IMR-90 (cell line): ENCODE measurements around the gene PNKP. TPM values are rescaled to one million over a fixed set of nuclear protein-coding genes. Genes with fewer than 3 reads are reported as not detected.

ENCODE experiments used
- ATAC-seq: fragments of 200-7000 bp; cut with Tn5 transposase; 2 replicates; pipeline ENCODE4 v1.9.1; 2020; ENCODE audit warnings: low read depth, mild to moderate bottlenecking, moderate library complexity
- BruUV-seq: library from RNA; stranded (reverse); fragments of 400-500 nt; replicated peaks from 2 replicates; lab custom pipeline; 2021; lab: Mats Ljungman, UMichigan
- CTCF ChIA-PET: fragments of 300-600 bp; formaldehyde crosslinking; extraction: SDS; loops from one replicate; lab custom pipeline; 2021; ENCODE audit warnings: antibody characterized with exemption; lab: Yijun Ruan, JAX
- POLR2A ChIA-PET: fragments of 300-600 bp; sonication (Branson Sonifier 250); formaldehyde crosslinking; loops from one replicate; lab custom pipeline; 2022; ENCODE audit warnings: antibody characterized with exemption; ENCODE audit not compliant: unreplicated experiment; lab: Charles Lee
- DNase-seq: peaks from one replicate; pipeline ENCODE4 v3.0.0; 2013
- H2AFZ ChIP-seq: replicated peaks from 2 replicates; pipeline ENCODE3; 2013; ENCODE audit warnings: low read length, mild to moderate bottlenecking; ENCODE audit not compliant: poor library complexity
- H2AK5ac ChIP-seq: 2 replicates; pipeline ENCODE4 v1.6.1; 2013; ENCODE audit warnings: low read depth, low read length, inconsistent platforms
- H2AK9ac ChIP-seq: replicated peaks from 2 replicates; pipeline ENCODE3; 2013; ENCODE audit warnings: mild to moderate bottlenecking, low read depth, low read length, moderate library complexity; ENCODE audit not compliant: poor library complexity
- H2BK120ac ChIP-seq: 2 replicates; pipeline ENCODE4 v1.6.1; 2013; ENCODE audit warnings: low read depth, low read length, inconsistent platforms
- H2BK15ac ChIP-seq: 3 replicates; pipeline ENCODE4 v1.6.1; 2013; ENCODE audit warnings: low read depth, low read length, inconsistent platforms
- H2BK20ac ChIP-seq: 2 replicates; pipeline ENCODE4 v1.6.1; 2013; ENCODE audit warnings: low read depth, mild to moderate bottlenecking, inconsistent platforms, low read length, moderate library complexity
- H2BK5ac ChIP-seq: 2 replicates; pipeline ENCODE4 v1.6.1; 2013; ENCODE audit warnings: mild to moderate bottlenecking, low read depth, low read length, inconsistent platforms; ENCODE audit not compliant: poor library complexity, severe bottlenecking
- H3K14ac ChIP-seq: replicated peaks from 2 replicates; pipeline ENCODE4 v1.6.1; 2013; ENCODE audit warnings: low read depth, low read length, inconsistent platforms
- H3K18ac ChIP-seq: 2 replicates; pipeline ENCODE4 v1.6.1; 2013; ENCODE audit warnings: low read depth, low read length, control low read depth
- H3K23ac ChIP-seq: 2 replicates; pipeline ENCODE4 v1.6.1; 2013; ENCODE audit warnings: low read depth, low read length, inconsistent platforms
- H3K27ac ChIP-seq: 2 replicates; pipeline ENCODE4 v1.5.1; 2013; ENCODE audit warnings: mild to moderate bottlenecking, control low read depth, low read length; ENCODE audit not compliant: insufficient read depth
- H3K27me3 ChIP-seq: 2 replicates; pipeline ENCODE4 v1.6.1; 2013; ENCODE audit warnings: low read length; ENCODE audit not compliant: control insufficient read depth, insufficient read depth
- H3K36me3 ChIP-seq: 2 replicates; pipeline ENCODE4 v1.6.1; 2013; ENCODE audit warnings: low read length, mixed read lengths; ENCODE audit not compliant: control insufficient read depth, insufficient read depth
- H3K4ac ChIP-seq: 2 replicates; pipeline ENCODE4 v1.6.1; 2013; ENCODE audit warnings: low read depth, low read length, inconsistent platforms
- H3K4me1 ChIP-seq: 2 replicates; pipeline ENCODE4 v1.6.1; 2013; ENCODE audit warnings: low read length, mixed read lengths; ENCODE audit not compliant: control insufficient read depth, insufficient read depth
- H3K4me2 ChIP-seq: 2 replicates; pipeline ENCODE4 v1.6.1; 2013; ENCODE audit warnings: low read depth, mild to moderate bottlenecking, control low read depth, low read length, moderate library complexity
- H3K4me3 ChIP-seq: 2 replicates; pipeline ENCODE4 v1.5.1; 2013; ENCODE audit warnings: low read depth, mild to moderate bottlenecking, control low read depth, low read length, moderate library complexity; ENCODE audit not compliant: insufficient read depth
- H3K56ac ChIP-seq: 2 replicates; pipeline ENCODE4 v1.6.1; 2013; ENCODE audit warnings: low read length, inconsistent platforms; ENCODE audit not compliant: insufficient read depth; ENCODE audit errors: extremely low read depth
- H3K79me1 ChIP-seq, 2 experiments: 2 replicates each; pipeline ENCODE4 v1.6.1; 2013; ENCODE audit warnings: low read length in 2 of 2, inconsistent platforms in 1 of 2, low read depth in 1 of 2
- H3K9ac ChIP-seq: 2 replicates; pipeline ENCODE4 v1.6.1; 2013; ENCODE audit warnings: low read depth, low read length, control low read depth
- H3K9me1 ChIP-seq: 2 replicates; pipeline ENCODE4 v1.6.1; 2013; ENCODE audit warnings: low read length, inconsistent platforms; ENCODE audit not compliant: insufficient read depth
- H3K9me3 ChIP-seq: 2 replicates; pipeline ENCODE4 v1.6.1; 2013; ENCODE audit warnings: low read length; ENCODE audit not compliant: control insufficient read depth, insufficient read depth
- H4K20me1 ChIP-seq: 2 replicates; pipeline ENCODE4 v1.6.1; 2013; ENCODE audit warnings: low read length, inconsistent platforms; ENCODE audit not compliant: insufficient read depth
- H4K5ac ChIP-seq: 2 replicates; pipeline ENCODE4 v1.6.1; 2013; ENCODE audit warnings: mild to moderate bottlenecking, low read depth, low read length, control low read depth
- H4K8ac ChIP-seq, 2 experiments: 2 replicates each; pipeline ENCODE4 v1.6.1; 2013; ENCODE audit warnings: low read depth in 2 of 2, low read length in 2 of 2, control low read depth in 1 of 2, inconsistent platforms in 1 of 2
- H4K91ac ChIP-seq: 2 replicates; pipeline ENCODE4 v1.6.1; 2013; ENCODE audit warnings: low read depth, low read length, inconsistent platforms; ENCODE audit not compliant: insufficient read depth
- CEBPB ChIP-seq: IDR thresholded peaks from 2 replicates; pipeline ENCODE4 v1.6.1; 2012; ENCODE audit warnings: low read depth, low read length, improper control_type of control experiment
- ELK1 ChIP-seq: fragments of 150-350 bp; IDR thresholded peaks from 2 replicates; pipeline ENCODE4 v1.6.1; 2016; ENCODE audit warnings: low read depth, mild to moderate bottlenecking, low read length, moderate library complexity, borderline replicate concordance
- POLR2A ChIP-seq: IDR thresholded peaks from 2 replicates; pipeline ENCODE4 v1.6.1; 2012; ENCODE audit warnings: mild to moderate bottlenecking, low read depth, low read length
- WGBS, 2 experiments: methylation state at CpG; one replicate each; pipeline versions ENCODE4 v1.1.5 to v1.1.7; 2013; ENCODE audit warnings: missing lambda C conversion rate in 2 of 2; ENCODE audit not compliant: insufficient read length in 1 of 2; ENCODE audit errors: extremely low coverage in 2 of 2; 5-methylcytosine and 5-hydroxymethylcytosine counted together
- dilution Hi-C: fragments of 300-500 bp; cut with HindIII; formaldehyde crosslinking; loops from one replicate; pipeline ENCODE4 v1.14.3; 2018; ENCODE audit warnings: low sequenced_read_pairs; ENCODE audit not compliant: unreplicated experiment
- in situ Hi-C: fragments of 300-500 bp; cut with MboI; formaldehyde crosslinking; loops from 3 replicates; pipeline ENCODE4 v1.14.3; 2019; ENCODE audit warnings: low sequenced_read_pairs, inconsistent platforms, mixed read lengths
- intact Hi-C: fragments of 100-400 bp; cut with micrococcal nuclease; formaldehyde crosslinking; loops from 2 replicates; pipeline ENCODE4 v1.10.0; 2022
- polyA plus RNA-seq, 3 experiments: library from polyadenylated mRNA; depleted of rRNA; stranded (reverse); fragments of >200 nt; gene quantifications; 2 replicates each; pipeline ENCODE4 v1.2.3, GENCODE V29; 2012; ENCODE audit warnings: low replicate concordance in 1 of 3
- total RNA-seq: library from RNA; depleted of rRNA; stranded (reverse); fragments of >200 nt; gene quantifications from 2 replicates; pipeline ENCODE4 v1.2.3, GENCODE V29; 2012

Gene PNKP
- total and polyA plus RNA-seq, 2 of the 4 experiments (the other 2 are of a cell fraction) = 14.2 to 25.0 TPM

DNA sequence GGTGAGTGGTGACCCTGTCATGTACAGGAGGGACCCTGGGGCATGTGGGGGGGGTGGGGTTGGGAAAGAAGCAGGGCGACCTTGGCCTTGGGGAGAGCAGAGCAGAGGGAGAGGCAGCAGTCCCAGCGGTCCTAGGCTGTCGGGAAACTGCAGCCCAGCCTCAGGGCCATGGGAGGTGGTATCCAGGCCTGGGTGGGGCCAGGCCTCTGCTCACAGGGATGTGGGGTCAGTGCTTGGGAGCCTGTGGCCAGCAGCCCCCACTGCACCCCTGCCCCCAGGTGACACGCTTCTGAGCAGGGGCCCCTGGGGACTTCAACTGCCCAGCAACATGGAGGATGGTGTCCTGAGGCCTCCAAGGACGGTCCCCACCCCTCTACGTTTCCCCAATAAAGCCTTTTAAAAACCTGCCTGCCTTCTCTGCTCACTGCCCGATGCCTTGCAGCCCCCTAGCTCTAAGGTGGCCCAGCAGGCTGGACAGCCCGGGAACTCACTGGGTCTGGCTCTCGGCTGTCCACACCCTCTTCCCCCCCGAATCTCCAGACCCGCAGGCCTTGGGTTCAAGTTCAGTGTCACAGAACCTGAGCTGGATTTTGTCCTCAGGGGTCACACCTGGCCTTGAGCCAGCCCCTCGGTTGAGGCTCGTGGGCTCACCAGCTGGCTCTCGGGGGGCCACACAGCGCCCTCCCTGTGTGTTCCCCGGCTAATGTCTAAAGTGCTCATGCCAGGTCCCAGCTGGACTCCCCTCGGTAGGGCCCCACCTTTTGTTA lies 6.9 kb downstream of the PNKP start:
- Histone ChIP-seq H2AK5ac (peak overlapping the region; percentile 31; the same call in 1 of the 2 replicates), H3K27me3 (no peaks in the 10 kb centered on the region), H4K91ac (no peak overlapping the region), H3K4me3 (no peak overlapping the region), H2BK15ac (no peak overlapping the region), H3K27ac (no peak overlapping the region), H3K23ac (no peak overlapping the region), H3K9me3 (no peaks in the 10 kb centered on the region), H4K8ac (peak overlapping the region in 1 of 2 experiments; percentile 4; a peak in 1 of 4 replicates), H3K79me1 (peaks cover 16 to 75% of the 10 kb centered on the region in 2 experiments), H3K9me1 (peaks cover 7% of the 10 kb centered on the region), H2AK9ac (peak overlapping the region; percentile 19), H4K5ac (no peak overlapping the region), H2BK20ac (no peak overlapping the region), H3K14ac (no peak overlapping the region), H3K4me1 (peaks cover 11% of the 10 kb centered on the region), H3K56ac (no peak overlapping the region), H3K4me2 (no peak overlapping the region), H3K9ac (no peak overlapping the region), H3K18ac (no peak overlapping the region), H3K4ac (no peak overlapping the region), H2BK5ac (no peak overlapping the region), H2AFZ (no peak overlapping the region), H4K20me1 (peaks cover 57% of the 10 kb centered on the region), H3K36me3 (peaks cover 80% of the 10 kb centered on the region), H2BK120ac (no peak overlapping the region)
- in situ Hi-C loops = no loop called here
- DNase-seq (no peak), ATAC-seq (no peak)
- ChIA-PET CTCF (no interaction called here), POLR2A (interaction anchor here (0.5 kb wide), 1 partner anchor 390 kb away, joined by 3 read pairs; no protein-coding TSS in a partner anchor)
- no TSS peak for BruUV-seq
- intact Hi-C loops = no loop called here
- 78% methylated on average over 9 of the region's 17 CpGs; no CpG with 5 or more reads in 1 of the 2 experiments for WGBS, 2 experiments
- dilution Hi-C loops = no loop called here
- no peak for TF ChIP-seq POLR2A
- no peak for TF ChIP-seq CEBPB
- TF ChIP-seq ELK1 = no peak
